Mucosa of descending colon (tissue), 3 donors: Measurements from ENCODE around the gene MAPKAPK3. TPM values are rescaled to one million over a fixed set of nuclear protein-coding genes. Genes with fewer than 3 reads are reported as not detected.

Experiments
- ATAC-seq: fragments of 200-7000 bp; cut with Tn5 transposase; one replicate; pipeline ENCODE4 v1.9.1; 2020; ENCODE audit warnings: mild to moderate bottlenecking, moderate library complexity
- DNase-seq, 3 donors: peaks; one replicate each; pipeline ENCODE4 v3.0.0-alpha.2; 2020
- H3K36me3 ChIP-seq: fragments of 200-600 bp; one replicate; pipeline ENCODE4 v1.8.0; 2021; ENCODE audit warnings: low read depth, mild to moderate bottlenecking
- H3K4me1 ChIP-seq: fragments of 200-600 bp; one replicate; pipeline ENCODE4 v1.8.0; 2021; ENCODE audit warnings: low read depth, mild to moderate bottlenecking
- H3K4me3 ChIP-seq: fragments of 200-600 bp; one replicate; pipeline ENCODE4 v1.8.0; 2021; ENCODE audit warnings: mild to moderate bottlenecking
- H3K9me3 ChIP-seq: fragments of 200-600 bp; one replicate; pipeline ENCODE4 v1.8.0; 2021; ENCODE audit warnings: mild to moderate bottlenecking
- CTCF ChIP-seq: fragments of 200-600 bp; IDR thresholded peaks from one replicate; pipeline ENCODE4 v1.8.0; 2022; ENCODE audit warnings: antibody characterized with exemption, mild to moderate bottlenecking
- intact Hi-C, 2 donors: fragments of 100-400 bp; cut with DNase I in 1 of 2; cut with micrococcal nuclease in 1 of 2; formaldehyde crosslinking; loops; one replicate each; pipeline versions ENCODE4 v1.11.0 to v1.11.1; 2022; cut with DNase I, micrococcal nuclease
- total RNA-seq, 3 donors: library from RNA; stranded (reverse); fragmentation: NEBNext Ultra II Directional in 2 of 3; extraction: Animal tissue kit (Norgen Biotek cat#: 25700) in 2 of 3; gene quantifications; one replicate each; pipeline versions ENCODE4 v1.2.1 to v1.2.4, GENCODE V29; 2021 to 2023
- donor health status: DM: no; HTN: no; CAD: no; lungs with moderate emphysema.
- donor health status: DM: no; HTN: no; CAD: no.
- donor health status: DM: no; HTN: yes; CAD: no.

MAPKAPK3 gene
- total RNA-seq, 3 donors from 2014 or later: 21.5 to 33.5 (median 25.5) TPM

- TF ChIP-seq CTCF: no peak
- H3K9me3 ChIP-seq: no peaks in the 10 kb centered on the region
- H3K36me3 ChIP-seq: no peaks in the 10 kb centered on the region
- ATAC-seq (no peak), DNase-seq (no peak)
- peaks cover 11% of the 10 kb centered on the region for H3K4me1 ChIP-seq
- no peak overlapping the region for H3K4me3 ChIP-seq
- intact Hi-C loops: no loop called here
Measured at GRCh38 chr3:50575372-50575771, 41.6 kb upstream of the MAPKAPK3 start.

GRCh38 chr3:50577348-50577747, 39.6 kb upstream of the MAPKAPK3 start:
- no peak for TF ChIP-seq CTCF
- no peak overlapping the region for H3K4me3 ChIP-seq
- H3K4me1 ChIP-seq: peaks cover 6% of the 10 kb centered on the region
- no peaks in the 10 kb centered on the region for H3K9me3 ChIP-seq
- no peak for ATAC-seq
- intact Hi-C loops: no loop called here
- no peak for DNase-seq
- no peaks in the 10 kb centered on the region for H3K36me3 ChIP-seq

- no peak for DNase-seq
- ATAC-seq: no peak
- H3K9me3 ChIP-seq: no peaks in the 10 kb centered on the region
- no peak for TF ChIP-seq CTCF
- H3K4me1 ChIP-seq: no peaks in the 10 kb centered on the region
- intact Hi-C loops: no loop called here
- H3K4me3 ChIP-seq: no peak overlapping the region
- no peaks in the 10 kb centered on the region for H3K36me3 ChIP-seq
Measured at GRCh38 chr3:50580683-50581458, 36.1 kb upstream of the MAPKAPK3 start.

GRCh38 chr3:50581459-50581842, 35.5 kb upstream of the MAPKAPK3 start:
- no peaks in the 10 kb centered on the region for H3K36me3 ChIP-seq
- intact Hi-C loops: no loop called here
- no peaks in the 10 kb centered on the region for H3K9me3 ChIP-seq
- no peak for TF ChIP-seq CTCF
- DNase-seq (no peak), ATAC-seq (no peak)
- no peaks in the 10 kb centered on the region for H3K4me1 ChIP-seq
- no peak overlapping the region for H3K4me3 ChIP-seq

GRCh38 chr3:50582083-50582482, 34.9 kb upstream of the MAPKAPK3 start:
- Histone ChIP-seq H3K9me3 (no peaks in the 10 kb centered on the region), H3K36me3 (no peaks in the 10 kb centered on the region), H3K4me3 (no peak overlapping the region), H3K4me1 (no peaks in the 10 kb centered on the region)
- intact Hi-C loops: no loop called here
- no peak for ATAC-seq
- no peak for DNase-seq
- TF ChIP-seq CTCF: no peak
